ENCODE measurements around the gene MMAB.
"Not testable (repeated sequence)": the region's sequence is repeated elsewhere in the genome, so short reads cannot be mapped to it uniquely, and the experiment has no call there.

Gene MMAB

DNA sequence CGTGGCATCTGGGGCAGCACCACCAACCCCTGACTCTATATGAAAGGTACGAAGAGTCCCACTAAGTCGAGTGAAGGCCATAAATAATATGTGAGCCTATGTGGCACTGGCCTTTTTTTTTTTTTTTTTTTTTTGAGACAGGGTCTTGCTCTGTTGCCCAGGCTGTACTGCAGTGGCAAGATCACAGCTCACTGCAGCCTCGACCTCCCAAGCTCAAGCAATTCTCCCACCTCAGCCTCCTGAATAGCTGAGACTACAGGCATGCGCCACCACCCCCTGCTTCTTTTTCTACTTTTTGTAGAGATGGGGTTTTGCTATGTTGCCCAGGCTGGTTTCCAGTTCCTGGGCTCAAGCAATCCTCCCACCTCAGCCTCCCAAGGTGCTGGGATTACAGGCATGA lies 28.8 kb upstream of the MMAB start:
- DNase-seq (ENCODE audit: low spot score), result not testable (repeated sequence)

GRCh38 chr12:109601557-109601956 lies 28.3 kb upstream of the MMAB start:
- DNase-seq (ENCODE audit: low spot score), result no peak

- DNase-seq (ENCODE audit: low spot score), result no peak
Measured at GRCh38 chr12:109600995-109601394, 27.7 kb upstream of the MMAB start.

- no peak for DNase-seq (ENCODE audit: low spot score)
Measured at GRCh38 chr12:109600481-109600880, 27.2 kb upstream of the MMAB start.

DNA sequence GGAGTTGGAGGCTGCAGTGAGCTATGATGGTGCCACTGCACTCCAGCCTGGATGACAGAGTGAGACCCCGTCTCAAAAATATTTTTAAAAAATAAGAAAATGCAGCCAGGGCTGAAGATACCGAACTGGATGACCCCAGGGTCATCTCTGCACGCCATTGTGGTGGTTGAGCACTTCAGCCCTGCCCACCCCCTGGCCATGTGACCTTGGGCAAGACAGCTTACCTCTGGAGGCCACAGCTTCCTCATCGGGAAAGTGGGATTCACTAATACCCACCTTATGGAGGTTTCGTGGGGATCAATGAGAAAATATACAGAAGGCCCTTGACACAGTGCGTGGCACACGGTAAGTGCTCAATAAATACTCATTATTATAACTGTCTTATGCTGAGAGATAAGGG lies 25.8 kb upstream of the MMAB start:
- DNase-seq (ENCODE audit: low spot score), result no peak

GRCh38 chr12:109598428-109598854 lies 25.1 kb upstream of the MMAB start:
- no peak for DNase-seq (ENCODE audit: low spot score)

DNA sequence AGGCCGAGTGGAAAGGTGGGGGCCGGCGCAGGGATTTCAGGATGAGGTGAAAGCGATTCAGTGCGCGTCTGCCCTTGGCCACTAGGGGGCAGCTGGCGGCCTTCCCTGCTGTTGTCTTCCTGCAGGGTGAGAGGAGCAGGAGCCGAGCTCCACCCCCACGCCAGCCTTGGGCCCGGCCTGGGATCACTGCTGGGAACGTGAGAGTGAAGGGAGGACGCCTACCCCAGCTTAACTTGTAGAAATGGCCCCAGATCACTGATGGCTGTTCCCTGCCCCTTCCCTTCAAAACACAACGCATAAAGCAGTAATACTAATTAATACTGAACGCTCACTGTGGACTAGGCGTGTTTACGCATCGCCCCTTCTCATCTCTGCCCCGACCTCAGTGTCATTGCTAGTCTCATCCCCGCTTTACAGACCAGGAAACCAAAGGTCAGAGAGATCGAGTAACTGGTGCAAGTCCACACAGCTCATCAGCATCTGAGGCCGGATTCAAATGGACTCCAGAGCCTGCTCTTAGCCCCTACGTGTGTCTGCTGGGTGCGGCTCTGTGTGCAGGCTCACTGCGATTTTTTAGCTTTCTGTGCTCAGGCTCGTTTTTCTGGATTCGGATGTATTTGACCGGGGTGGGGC lies 24.6 kb upstream of the MMAB start:
- DNase-seq (ENCODE audit: low spot score), result peak; percentile 96

GRCh38 chr12:109597414-109597794 lies 24.1 kb upstream of the MMAB start:
- DNase-seq (ENCODE audit: low spot score), result no peak

DNA sequence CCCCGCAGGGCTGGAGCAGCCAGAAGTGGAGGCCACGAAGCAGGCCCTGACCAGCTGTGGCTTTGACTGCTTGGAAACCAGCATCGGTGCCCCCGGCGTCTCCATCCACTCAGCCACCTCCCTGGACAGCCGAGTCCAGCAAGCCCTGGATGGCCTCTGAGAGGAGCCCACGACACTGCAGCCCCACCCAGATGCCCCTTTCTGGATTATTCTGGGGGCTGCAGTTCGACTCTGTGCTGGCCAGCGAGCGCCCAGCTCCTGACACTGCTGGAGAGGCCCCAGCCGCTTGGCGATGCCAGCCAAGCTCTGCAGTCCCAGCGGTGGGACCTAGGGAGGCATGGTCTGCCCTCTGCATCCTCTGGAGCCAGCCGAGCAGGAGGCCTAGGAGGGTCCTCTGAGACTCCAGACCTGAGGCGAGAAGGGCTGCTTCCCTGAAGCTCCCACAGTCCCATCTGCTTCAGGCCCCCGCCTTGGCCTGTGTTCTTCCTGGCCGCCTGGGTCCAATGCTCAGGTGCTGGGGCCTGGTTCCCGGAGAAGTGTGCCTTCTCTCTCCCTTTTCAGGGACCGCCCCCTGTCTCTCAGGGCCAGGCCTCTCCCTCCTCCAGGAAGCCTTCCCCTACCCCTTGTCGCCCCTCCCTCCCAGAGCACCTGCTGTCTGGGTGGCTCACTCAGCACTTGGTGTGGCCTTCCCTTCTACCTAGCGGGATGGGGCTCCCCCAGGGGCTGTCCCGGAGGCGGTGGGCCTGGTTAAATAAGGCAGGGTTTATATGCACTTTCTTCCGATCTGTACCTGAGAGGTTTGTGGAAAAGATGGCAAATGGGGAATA lies 23.3 kb upstream of the MMAB start:
- DNase-seq (ENCODE audit: low spot score), result no peak

- no peak for DNase-seq (ENCODE audit: low spot score)
Measured at GRCh38 chr12:109595321-109595902, 22.1 kb upstream of the MMAB start.

GRCh38 chr12:109594556-109595317 lies 21.4 kb upstream of the MMAB start:
- no peak for DNase-seq (ENCODE audit: low spot score)

- no peak for DNase-seq (ENCODE audit: low spot score)
Measured at GRCh38 chr12:109592905-109593272, 19.6 kb upstream of the MMAB start.

DNA sequence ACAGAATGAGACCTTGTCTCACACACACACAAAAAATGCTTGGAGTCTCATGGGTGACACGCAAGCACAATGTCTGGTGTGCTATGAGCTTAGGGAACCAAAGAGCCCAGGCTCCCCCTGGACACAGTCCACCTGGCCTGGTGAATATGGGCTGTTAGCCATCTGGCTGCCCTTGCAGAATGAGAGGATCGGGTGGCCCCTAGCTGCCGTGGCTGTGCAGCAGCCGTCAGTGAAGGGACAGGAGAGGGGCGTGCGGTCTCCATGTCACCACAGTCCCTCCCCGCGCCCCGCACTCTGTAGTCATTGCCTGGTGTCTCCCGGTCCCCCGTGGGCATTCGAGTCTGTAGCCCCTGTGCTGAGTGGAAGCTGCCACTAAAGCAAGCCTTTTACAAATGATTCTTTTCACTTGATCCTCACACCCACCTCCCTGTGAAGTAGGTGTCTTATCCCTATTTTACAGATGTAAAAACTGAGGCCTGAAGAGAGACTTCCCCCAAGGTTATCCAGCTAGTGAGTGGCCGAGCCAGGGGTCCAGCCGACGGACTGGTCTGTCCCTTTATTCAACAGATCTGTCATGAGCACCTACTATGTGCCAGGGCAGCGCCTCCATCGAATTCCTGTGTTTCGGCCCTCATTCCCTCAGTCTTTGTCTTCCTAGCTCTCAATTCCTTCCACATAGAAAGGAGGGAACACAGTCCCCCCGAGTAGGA lies 19.0 kb upstream of the MMAB start:
- DNase-seq (ENCODE audit: low spot score), result no peak

- DNase-seq (ENCODE audit: low spot score), result no peak
Measured at GRCh38 chr12:109591041-109591440, 17.7 kb upstream of the MMAB start.

GRCh38 chr12:109590566-109590965 lies 17.3 kb upstream of the MMAB start:
- no peak for DNase-seq (ENCODE audit: low spot score)

- no peak for DNase-seq (ENCODE audit: low spot score)
Measured at GRCh38 chr12:109589691-109590245, 16.5 kb upstream of the MMAB start.

DNA sequence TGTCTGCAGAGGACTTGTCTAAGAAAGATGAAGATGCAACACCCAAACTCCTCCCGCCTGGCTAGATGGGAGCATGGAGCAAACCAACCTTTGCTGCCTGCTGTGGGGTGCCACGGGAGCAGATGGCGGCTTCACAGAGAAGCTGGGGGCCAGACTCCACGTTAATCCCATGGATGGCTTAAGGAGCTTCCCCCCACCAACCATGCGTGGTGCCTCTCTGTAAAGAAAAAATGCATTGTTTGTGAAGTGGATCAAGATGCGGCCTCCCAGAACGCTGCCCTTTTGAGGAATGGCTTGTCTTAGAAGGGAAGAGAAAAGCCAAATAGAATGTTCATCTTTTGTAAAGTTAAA lies 15.9 kb upstream of the MMAB start:
- no peak for DNase-seq (ENCODE audit: low spot score)

GRCh38 chr12:109588461-109589239 lies 15.3 kb upstream of the MMAB start:
- DNase-seq (ENCODE audit: low spot score), result no peak

DNA sequence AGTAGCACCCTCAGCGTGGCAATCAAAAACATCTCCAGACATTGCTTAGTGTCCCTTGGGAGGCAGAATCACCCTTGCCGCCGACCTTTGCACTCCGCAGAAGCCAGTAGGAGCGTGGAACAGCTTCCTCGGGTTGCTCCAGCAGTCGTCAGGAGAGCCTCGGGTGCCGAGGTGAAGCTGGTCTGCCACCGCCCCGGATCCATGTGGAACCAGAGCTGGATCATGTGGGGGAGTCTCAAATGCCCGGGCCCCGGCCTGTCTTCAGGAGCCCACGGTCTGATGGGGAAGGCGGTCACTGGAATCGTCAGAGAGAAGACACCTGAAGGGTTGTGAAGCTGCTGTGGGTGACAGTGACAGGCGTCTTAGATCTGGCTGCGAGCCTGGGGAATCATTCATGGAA lies 14.6 kb upstream of the MMAB start:
- DNase-seq (ENCODE audit: low spot score), result no peak

DNA sequence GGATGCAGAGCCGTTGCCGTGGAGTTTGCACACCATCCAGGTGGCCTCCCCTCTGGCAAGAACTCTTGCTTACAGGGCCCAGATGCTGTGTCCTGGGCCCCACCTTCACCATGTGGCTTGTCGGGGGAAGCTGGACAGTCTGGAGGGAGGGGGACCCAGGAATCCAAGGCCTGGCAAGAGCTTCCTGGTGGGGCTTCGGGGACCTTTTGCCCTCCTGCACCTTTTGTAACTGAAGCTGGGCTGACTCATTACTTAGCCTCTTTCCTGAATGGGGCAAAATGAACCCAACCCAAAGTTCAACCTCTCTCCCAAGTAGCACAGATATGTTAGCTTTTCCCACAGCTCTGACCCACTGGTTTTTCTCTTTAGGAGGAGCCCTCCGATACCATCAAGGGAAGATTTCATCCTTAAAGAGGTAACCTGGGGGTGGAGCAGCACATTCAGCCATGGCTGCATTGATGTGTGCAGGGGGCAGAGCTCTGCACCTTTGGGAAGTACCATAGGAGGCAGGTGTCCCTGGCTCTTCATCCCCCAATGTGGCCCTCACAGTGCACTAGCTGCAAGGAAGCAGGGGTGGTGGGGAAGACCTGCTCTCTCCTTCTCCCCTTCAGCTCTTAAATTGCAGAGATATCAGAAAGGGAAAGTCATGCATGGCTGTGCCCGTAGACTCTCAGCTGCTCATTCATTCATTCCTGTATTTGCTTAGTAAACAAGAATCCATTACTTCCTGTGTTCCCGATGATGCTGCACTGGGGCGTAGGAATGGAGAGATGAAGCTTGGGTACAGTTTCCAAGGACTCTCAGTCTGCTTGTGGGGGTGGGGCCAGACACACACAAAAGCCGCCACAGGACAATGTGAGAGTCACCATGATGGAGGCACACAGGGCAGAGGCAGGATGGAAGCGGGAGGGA lies 13.3 kb upstream of the MMAB start:
- DNase-seq (ENCODE audit: low spot score), result no peak
